Measurements from ENCODE around the gene DPPA5.
"Not testable (repeated sequence)": the region's sequence is repeated elsewhere in the genome, so short reads cannot be mapped to it uniquely, and the experiment has no call there.

The DPPA5 gene, protein sequence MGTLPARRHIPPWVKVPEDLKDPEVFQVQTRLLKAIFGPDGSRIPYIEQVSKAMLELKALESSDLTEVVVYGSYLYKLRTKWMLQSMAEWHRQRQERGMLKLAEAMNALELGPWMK

DNA sequence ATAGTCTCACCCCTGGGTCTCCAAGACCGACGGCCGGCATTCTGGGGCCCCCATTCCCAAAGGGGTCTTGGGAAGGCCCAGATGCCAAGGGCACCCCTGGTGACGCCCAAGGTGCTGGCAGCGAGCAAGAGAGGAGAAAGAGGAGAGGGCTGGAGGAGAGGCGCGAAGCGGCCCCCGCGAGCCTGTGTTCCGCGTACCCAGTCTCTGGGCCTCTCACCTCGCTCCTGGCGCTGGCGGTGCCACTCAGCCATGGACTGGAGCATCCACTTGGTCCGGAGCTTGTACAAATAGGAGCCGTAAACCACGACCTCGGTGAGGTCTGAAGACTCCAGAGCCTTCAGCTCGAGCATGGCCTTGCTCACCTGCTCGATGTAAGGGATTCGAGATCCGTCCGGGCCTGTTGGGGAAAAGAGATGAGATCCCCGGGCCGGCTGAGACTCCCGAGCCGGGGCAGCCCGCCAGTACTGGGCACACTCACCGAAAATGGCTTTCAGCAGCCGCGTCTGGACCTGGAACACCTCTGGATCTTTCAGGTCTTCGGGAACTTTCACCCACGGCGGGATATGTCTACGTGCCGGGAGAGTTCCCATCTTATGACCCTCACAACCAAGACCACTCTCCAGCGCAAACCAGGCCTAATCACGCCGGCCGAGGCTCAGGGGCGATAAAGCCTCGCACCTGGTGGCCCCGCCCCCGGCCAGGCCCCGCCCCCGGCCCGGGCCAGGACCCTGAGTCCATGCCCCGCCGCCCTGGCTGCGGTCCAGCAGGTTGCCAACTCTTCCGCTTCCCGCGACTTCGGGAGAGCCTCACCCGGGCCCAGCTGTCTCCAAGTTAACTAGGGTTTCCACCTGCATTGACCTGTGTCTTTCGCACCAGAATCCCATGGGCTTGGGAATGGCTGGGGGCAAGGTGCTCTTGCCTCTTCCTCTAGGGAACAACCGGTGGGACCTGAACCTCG is at the start of gene DPPA5:
TSS of gene DPPA5 (minus strand) at position 641 of the 958 bp plus-strand sequence. CDS start at position 590, 51 bp downstream.
- DNase-seq = no peak

DNA sequence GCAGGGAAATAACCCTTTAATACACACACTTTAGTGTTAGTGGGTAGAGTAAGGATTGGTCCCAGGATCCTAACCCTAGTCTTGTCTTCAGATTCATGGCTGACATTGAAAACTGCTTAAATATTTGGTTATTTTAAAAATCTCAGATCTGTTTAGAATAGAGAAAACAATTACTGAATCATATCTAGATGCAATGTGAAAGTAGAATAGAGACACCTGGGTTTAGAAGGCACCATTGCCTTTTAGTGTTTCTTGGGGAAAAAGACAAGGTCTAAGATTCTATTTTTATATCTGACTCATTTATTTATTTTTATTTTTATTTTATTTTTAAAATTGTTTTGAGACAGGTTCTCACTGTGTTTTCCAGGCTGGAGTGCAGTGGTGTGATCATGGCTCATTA is 46.6 kb upstream of the DPPA5 start:
- DNase-seq = no peak

DNA sequence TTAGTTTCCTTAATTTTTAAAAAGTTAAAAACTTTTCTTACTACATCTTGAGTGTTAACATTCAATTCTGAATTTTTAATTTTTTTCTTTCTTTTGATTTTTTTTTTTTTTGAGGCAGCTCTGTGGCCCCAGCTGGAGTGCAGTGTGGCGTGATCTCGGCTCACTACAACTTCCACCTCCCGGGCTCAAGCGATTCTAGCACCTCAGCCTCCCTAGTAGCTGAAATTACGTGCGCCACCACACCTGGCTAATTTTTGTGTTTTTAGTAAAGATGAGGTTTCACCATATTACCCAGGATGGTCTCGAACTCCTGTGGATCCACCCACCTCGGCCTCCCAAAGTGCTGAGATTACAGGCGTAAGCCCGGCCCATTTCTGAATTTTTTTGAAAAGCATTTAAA is 41.8 kb upstream of the DPPA5 start:
- no peak for DNase-seq

DNA sequence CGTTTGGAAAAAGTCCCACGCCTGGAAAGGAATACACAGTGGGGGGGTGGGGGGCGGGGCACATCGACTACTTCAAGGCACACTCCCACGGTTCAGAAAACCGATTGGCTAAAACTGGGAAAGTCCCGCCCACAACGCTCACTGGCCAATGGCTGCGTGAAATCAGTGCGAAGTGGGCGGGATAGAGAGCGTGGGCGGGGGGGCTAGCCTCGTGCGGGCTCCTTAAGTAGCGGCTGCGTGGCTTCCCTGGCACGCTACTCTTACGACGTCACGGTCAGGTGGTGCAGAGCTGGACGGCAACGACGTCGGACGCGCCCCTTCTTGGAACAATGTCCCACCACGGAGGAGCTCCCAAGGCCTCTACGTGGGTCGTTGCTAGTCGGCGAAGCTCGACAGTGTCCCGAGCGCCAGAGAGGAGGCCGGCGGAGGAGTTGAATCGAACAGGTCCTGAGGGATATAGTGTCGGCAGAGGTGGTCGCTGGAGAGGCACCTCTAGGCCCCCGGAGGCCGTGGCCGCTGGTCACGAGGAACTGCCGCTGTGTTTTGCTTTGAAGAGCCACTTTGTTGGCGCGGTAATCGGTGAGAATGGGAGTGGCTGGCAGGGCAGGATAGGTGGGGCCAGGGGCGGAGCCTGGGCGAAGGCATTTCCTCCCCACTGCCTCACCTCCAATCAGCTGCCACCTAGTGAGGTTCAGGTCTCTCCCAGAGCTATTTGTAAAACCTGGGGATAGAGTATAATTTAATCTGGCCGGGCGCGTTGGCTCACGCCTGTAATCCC is 40.7 kb upstream of the DPPA5 start, which contains the start of gene DDX43:
TSS of gene DDX43 (plus strand) at position 252 of the 778 bp plus-strand sequence. CDS start at position 330, 78 bp downstream.
- DNase-seq = no peak

DNA sequence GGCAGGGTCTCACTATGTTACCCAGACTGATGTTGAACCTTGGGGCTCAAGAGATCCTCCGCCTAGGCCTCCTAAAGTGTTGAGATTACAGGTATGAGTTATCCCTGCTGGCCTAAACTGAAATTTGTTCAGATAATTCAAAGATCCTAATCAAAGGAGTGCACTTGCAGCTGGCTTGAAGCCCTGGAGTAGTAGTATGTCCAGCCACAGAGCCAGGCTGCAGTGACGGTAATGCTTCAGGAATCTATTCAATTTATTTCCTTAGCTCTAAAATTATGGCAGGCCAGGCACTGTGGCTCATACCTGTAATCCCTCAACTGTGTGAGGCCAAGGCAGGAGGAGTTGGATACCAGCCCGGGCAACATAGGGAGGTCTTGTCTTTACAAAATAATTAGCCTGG is 39.2 kb upstream of the DPPA5 start:
- no peak for DNase-seq

DNA sequence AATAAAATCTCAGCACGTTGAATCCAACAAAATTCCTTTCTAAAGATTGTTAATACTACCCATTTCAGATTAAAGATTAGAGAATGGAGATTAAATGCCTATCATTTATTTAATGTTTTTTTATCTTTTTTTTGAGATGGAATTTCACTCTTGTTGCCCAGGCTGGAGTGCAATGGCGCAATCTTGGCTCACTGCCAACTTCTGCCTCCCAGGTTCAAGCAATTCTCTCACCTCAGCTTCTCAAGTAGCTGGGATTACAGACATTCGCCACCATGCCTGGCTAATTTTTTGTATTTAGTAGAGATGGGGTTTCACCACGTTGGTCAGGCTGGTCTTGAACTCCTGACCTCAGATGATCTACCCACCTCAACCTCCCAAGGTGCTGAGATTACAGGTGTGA is 38.1 kb upstream of the DPPA5 start:
- DNase-seq = not testable (repeated sequence)

DNA sequence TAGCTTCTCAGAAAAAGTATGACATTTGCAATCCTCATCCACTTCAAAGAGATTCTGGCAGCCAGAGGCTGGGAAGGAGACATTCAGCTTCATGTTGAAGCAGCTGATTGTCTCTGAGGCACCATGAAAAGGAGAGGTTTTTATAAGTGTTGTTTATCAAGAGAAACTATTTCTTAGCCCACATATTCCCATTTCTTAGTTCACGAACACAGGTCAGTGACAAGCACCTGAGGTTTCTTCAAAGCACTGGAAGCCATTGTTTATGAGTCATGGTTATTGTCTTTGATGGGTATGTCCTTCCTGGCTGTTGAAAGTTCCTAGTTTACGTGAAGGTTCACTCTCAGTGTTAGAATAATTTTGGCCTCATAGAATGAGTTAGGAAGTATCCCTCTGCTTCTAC is 37.6 kb upstream of the DPPA5 start:
- no peak for DNase-seq

DNA sequence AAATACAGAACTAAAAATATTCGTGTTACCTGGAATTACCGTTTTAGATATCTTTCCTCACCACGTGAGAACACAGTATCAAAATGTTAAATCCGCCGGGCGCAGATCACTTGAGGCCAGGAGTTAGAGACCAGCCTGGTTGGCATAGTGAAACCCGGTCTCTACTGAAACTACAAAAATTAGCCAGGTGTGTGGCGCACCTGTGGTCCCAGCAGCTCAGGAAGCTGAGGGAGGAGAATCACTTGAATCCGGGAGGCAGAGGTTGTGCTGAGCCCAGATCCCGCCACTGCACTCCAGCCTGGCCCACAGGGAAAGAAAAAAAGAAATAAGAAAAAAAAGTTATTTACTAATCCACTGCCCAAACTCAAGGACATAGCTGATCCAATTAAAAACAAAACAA is 35.8 kb upstream of the DPPA5 start:
- no peak for DNase-seq

DNA sequence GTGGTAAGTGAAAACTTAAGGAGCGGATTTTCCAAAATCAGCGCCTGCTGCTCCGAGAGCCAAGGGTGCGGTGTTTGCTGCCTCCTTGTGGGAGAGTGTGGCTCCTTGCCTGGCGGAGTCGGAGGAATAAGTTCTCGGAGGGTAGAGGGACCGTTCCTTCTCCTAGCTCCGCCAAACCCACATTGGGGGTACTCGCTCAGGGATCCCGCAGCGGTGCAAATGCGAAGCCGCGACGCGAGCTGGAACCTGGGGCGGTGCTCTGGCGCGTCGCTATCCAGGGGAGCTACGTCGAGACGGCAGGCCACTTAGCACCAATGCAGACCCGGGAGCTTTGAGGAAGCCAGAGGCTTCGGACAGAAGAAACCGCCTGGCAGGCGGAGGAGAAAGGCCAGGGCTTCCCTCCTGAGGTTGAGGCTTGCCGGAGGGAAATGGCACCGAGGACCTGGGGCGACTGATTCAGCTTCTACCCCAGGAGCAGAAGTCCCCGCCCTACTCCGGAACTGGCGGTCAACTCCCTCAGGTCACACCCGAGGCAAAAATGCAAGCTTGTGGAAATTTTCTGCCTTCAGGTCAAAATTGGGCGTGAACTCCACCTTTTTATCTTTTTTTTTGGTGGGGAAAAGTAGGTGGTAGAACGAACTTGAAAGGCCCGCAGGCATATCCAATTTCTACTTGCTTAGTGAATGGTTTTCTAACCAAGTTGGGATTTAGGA is 34.9 kb upstream of the DPPA5 start:
- DNase-seq = peak; percentile 55

DNA sequence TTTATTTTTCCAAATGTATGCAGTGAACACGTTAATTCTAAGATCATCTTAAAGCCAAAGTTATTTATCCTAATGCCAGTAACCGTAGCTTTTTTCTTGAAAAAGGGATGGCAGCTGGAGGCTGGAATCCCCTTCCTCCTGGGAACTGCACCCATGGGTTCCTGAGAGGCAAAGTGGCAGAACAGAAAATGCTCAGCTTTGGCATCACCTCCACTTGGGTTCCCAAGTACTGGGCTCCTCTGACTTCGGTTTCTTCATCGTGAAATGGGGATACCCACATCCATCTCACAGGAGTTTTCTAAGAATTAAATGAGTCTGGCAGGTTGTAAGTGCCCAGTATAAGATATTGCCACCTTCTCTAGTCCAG is 34.3 kb upstream of the DPPA5 start:
- DNase-seq = no peak

DNA sequence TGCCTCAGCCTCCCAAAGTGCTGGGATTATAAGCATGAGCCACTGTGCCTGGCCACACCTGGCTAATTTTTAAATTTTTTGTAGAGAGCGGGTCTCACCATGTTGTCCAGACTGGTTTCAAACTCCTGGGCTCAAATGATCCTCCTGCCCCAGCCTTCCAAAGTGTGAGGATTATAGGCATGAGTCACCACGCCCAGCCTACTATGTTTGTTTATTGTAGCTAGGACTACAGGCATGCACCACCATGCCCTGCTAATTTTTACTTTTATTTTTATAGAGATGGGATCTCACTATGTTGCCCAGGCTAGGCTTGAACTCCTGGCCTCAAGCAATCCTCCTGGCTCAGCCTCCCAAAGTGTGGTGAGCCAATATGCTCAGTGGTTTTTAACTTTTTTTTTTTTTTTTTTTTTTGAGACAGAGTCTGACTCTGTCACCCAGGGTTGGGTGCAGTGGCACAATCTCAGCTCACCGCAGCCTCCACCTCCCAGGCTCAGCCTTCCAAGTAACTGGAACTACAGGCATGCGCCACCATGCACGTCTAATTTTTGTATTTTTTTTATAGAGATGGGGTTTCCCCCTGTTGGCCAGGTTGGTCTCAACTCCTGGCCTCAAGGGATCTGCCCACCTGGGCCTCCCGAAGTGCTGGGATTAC is 28.5 kb upstream of the DPPA5 start:
- no peak for DNase-seq

DNA sequence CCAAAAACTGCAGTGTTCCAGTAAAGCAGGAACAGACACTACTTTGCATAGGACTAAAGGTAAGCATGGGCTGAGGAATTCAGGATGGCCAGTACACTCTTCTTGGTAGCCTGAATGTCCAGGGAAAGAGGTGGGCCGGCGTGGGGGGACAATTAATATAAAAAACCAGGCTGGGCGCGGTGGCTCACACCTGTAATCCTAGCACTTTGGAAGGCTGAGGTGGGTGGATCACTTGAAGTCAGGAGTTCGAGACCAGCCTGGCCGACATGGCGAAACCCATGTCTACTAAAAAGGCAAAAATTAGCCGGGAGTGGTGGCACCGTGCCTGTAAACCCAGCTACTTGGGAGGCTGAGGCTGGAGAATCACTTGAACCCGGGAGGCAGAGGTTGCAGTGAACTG is 27.5 kb upstream of the DPPA5 start:
- not testable (repeated sequence) for DNase-seq

DNA sequence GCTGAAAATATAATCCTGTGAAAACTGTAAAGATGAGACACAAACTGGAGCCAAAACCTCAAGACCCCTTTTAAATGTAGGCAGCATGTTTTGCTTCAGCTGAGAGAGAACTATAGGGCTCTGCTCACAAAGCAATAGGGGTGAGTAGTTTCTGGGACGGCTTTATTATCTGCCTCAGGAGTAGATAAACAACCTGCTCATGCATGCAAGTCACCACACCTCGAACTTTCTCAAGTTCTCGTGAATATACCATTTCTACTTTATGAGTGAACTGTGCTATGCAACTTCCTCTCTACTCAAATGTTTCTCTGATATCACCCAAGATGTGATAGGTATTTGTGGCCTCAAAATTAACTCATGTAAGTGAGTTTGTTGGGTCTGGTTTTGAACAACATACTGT is 23.1 kb upstream of the DPPA5 start:
- DNase-seq = no peak

DNA sequence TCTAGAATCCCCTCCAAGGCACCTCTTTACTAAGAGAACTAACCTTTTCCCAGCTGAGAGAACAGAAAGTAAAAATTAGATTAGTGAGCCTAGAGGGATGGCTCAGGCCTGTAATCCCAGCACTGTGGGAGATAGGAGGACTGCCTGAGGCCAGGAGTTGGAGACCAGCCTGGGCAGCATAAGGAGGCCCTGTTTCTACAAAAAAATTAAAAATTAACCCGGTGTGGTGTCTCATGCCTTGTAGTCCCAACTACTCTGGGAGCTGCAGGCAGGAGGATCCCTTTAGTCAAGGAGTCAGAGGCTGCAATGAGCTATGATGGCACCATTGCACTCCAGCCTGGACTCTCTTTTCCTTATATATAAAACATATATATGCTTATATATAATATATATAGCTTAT is 21.1 kb upstream of the DPPA5 start:
- DNase-seq = no peak

DNA sequence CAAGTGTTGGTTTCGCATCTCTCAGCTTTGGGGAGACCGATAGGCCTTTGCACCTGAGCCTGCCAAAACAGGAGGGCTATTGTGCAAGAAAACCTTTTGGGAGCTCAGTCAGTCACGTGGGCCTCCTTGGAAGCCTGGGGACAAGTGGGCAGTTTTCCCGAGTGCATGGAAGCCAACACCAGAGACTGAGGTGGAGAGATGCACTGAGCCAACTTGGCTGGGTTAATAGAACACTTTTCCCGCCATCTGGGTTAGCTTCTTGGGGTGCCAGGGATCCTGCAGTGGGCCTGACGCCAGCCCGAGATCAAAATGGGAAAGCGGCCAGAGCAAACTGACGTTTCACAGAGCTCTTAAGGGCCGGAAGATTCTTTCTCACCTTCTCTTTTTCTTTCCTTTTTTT is 18.4 kb upstream of the DPPA5 start:
- no peak for DNase-seq

DNA sequence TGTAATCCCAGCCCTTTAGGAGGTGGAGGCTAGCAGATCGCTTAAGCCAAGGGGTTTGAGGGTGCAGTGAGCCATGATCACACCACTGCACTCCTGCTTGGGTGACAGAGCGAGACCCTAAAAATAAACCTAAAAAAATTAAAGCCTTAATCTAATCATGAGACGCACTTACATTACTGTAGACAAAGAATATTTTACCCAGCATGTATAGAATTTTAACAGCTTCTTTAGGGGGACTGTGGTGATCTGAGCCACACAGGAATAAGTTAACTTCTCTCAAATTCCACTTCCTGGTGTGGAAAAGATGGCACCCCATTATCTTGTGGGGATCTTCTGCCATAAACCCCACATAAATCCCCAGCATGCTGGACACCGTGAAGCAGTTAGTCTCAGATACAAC is 17.9 kb upstream of the DPPA5 start:
- DNase-seq = no peak

DNA sequence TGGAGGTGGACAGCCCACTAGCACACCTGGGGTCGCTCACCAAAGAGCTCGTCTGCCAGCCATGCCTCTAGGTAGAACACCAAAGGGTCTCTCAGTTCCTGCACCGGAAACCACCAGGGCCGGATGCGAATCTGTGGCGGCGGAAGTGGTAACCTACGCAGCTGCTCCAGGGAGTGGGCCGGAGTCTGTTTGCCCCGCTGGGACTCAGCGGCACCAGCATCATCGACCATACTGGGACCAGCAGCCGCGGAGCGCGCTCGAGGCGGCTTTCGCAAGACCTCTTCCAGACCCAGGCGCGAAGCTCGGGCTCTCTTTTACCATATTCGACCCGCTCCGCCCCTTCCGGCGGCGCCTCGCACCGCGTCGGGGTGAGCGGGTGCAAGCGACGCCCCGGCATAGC is 15.5 kb upstream of the DPPA5 start, which contains the start of gene OOEP:
TSS of gene OOEP (minus strand) at position 335 of the 400 bp plus-strand sequence. CDS start at position 230, 105 bp downstream.
- no peak for DNase-seq

DNA sequence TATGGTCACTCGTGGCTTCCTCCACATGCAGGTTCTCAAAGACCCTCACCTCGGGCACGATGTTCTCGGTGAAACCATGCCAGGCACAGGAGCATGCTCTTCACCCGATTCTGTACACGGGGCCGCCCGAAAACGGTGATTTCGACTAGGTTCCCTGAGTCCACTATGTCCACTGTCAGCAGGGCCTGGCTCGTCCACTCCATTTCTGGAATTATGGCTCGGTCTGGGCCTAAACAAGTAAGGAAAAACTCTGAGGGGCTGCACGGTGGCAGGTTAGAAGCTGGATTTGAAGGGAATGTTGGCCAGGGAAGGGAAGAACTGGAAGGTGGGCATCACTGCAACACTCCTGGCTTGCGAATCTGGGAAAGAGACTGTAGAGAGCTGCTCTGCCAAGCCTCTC is 15.1 kb upstream of the DPPA5 start:
- no peak for DNase-seq

DNA sequence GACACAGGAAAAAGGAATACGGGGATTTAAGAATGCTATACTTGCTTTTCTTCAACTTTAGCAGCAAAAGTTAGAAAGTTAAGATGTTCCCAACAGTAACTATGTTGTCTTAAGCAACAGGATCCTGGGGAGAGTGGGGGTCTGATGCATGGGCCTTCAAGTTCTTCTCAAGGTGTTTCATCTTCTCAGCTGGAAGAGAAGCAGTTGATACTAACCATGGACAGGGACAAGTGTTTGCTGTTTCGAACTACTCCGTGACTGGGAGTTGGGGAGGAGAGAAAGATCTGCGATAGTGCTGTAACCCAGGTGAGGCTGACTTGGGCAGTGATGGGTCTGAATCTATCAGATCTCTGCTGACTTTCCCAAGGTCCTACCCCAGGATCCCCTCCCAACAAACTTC is 14.6 kb upstream of the DPPA5 start:
- DNase-seq = no peak

DNA sequence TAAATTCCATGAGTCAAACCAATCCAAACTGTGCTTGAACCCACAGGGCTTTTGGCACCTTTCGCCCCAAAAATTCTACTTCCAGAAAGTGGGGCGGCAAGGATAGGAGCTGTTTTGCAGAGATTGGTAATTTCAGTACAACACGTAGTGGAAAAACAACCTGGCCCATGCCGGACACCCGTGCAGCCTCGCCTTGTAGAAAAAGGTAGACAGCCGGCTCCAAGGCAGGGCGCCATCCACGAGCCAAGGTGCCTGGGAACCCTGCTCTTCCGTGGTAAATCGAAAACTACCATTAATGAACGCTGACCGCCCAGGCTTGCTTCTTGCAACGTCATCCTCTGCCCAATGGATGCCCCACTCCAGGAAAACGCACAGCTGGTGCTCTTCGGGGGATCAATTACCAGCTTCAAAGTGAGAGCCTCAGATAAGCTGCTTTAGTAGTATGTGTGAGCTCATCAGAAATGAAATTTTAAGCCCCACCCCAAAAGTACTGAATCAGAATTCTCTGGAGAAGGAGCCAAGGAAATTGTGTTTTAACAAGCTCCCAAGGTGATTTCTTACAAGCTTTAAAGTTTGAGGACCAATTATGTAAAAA is 13.8 kb upstream of the DPPA5 start:
- DNase-seq = no peak

DNA sequence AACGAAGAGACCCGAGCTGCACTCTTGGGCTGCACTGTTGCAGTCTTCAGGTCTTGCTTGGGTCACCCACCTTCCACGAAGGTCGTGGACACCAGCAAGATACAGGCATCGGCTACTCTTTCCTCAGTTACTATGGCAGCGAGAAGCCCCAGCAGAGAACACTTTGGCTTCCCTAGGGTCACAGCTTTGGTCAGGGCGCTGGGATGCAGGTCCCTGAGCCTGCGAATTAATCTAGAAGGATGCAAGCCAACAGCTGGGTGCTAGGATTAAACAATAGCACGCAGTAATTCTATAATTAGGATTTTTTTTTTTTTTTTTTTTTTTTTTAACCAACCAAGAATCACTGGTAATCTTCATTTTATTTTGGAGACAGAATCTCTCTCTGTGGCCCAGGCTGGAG is 10.5 kb upstream of the DPPA5 start:
- no peak for DNase-seq

DNA sequence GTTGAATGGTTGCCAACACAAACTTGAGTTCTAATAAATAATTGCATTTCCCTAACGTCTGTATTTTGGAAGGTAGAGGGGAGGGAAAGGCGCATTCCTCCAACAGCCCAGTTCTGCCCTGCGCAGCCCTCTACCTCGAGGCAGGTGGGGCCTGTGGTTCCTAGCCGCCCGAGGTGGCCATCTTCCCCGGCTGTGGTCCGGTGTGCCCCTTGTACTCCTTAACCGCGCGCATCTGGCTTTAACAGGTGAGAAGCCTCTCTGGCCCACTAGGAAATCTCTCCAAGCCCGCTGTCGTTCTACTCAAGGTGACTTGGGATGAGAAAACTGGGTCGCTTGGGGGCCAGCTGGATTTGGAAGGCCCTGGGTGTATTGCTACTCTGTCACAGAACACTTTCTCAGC is 10.0 kb upstream of the DPPA5 start:
- DNase-seq = no peak
